K562 (cell line): ENCODE data around the gene DUSP5. TPM values are rescaled to one million over a fixed set of nuclear protein-coding genes. Genes with fewer than 3 reads are reported as not detected.

ENCODE experiments used
- FUS ChIP-seq: fragments of 200-400 bp; formaldehyde crosslinking; optimal IDR thresholded peaks from 2 replicates; pipeline ENCODE3; 2017; ENCODE audit warnings: low read depth, low read length
- HNRNPL ChIP-seq: fragments of 200-400 bp; formaldehyde crosslinking; IDR thresholded peaks from 2 replicates; pipeline ENCODE4 v1.6.1; 2017; ENCODE audit warnings: low read depth, mild to moderate bottlenecking, low read length
- ILK ChIP-seq: fragments of 450-650 bp; IDR thresholded peaks from 2 replicates; pipeline ENCODE4 v1.6.1; 2016; ENCODE audit warnings: missing genetic modification characterization, low read depth, mild to moderate bottlenecking, missing compliant biosample characterization, moderate library complexity, borderline replicate concordance
- L3MBTL2 ChIP-seq: fragments of 450-650 bp; IDR thresholded peaks from 2 replicates; pipeline ENCODE4 v1.6.1; 2016; ENCODE audit warnings: mild to moderate bottlenecking, moderate library complexity
- MAFF ChIP-seq: IDR thresholded peaks from 2 replicates; pipeline ENCODE4 v1.6.1; 2012; ENCODE audit warnings: low read length, improper control_type of control experiment
- MBD2 ChIP-seq: sonication (generic); IDR thresholded peaks from 2 replicates; pipeline ENCODE4 v1.6.1; 2016; ENCODE audit warnings: low read depth, borderline replicate concordance
- PHTF2 ChIP-seq: fragments of 250-450 bp; sonication (Bioruptor Pico); IDR thresholded peaks from 2 replicates; pipeline ENCODE4 v1.5.0; 2021; ENCODE audit warnings: mild to moderate bottlenecking
- POLR2G ChIP-seq: fragments of 200-400 bp; formaldehyde crosslinking; IDR thresholded peaks from 2 replicates; pipeline ENCODE4 v1.6.1; 2017; ENCODE audit warnings: low read depth, mild to moderate bottlenecking, antibody characterized with exemption, low read length, moderate library complexity
- SRSF9 ChIP-seq: fragments of 200-400 bp; formaldehyde crosslinking; IDR thresholded peaks from 2 replicates; pipeline ENCODE4 v1.6.1; 2017; ENCODE audit warnings: low read depth, low read length, borderline replicate concordance
- THRAP3 ChIP-seq: fragments of 450-650 bp; IDR thresholded peaks from 2 replicates; pipeline ENCODE4 v1.6.1; 2016; ENCODE audit warnings: mild to moderate bottlenecking, inconsistent platforms, borderline replicate concordance
- U2AF2 ChIP-seq: fragments of 200-400 bp; formaldehyde crosslinking; optimal IDR thresholded peaks from 2 replicates; pipeline ENCODE3; 2017; ENCODE audit warnings: low read depth, mild to moderate bottlenecking, low read length
- ZNF431 ChIP-seq: sonication (generic); formaldehyde crosslinking; IDR thresholded peaks from 2 replicates; pipeline ENCODE4 v1.8.0; 2022; ENCODE audit warnings: mild to moderate bottlenecking, missing genetic modification reagents
- polyA plus RNA-seq, 8 experiments: library from polyadenylated mRNA; depleted of rRNA in 4 of 8; stranded (reverse) in 5 of 8; unstranded in 3 of 8; fragments of >200 nt; fragmentation: Nextera tagmentation in 2 of 8; fragmentation: Illumina TruSeq in 1 of 8; extraction: Ambion mirVana in 2 of 8; extraction: Trizol in 1 of 8; gene quantifications; 2 replicates each; pipeline versions ENCODE4 v1.2.1 to v1.2.3, GENCODE V29; 2011 to 2014; ENCODE audit warnings: inconsistent platforms in 1 of 8, missing spikeins in 1 of 8
- total RNA-seq, 7 experiments: library from RNA; depleted of rRNA in 6 of 7; stranded (reverse); fragments of >200 nt in 6 of 7; fragmentation: Illumina TruSeq in 2 of 7; extraction: Trizol in 2 of 7; gene quantifications; 2 replicates each; pipeline versions ENCODE4 v1.2.1 to v1.2.3, GENCODE V29; 2011 to 2021; ENCODE audit warnings: low replicate concordance in 1 of 7
- TF ChIP-seq, protein P1 (sequence below), 2 experiments: fragments of 450-650 bp; conservative IDR thresholded peaks; 2 replicates each; pipeline ENCODE4 v1.6.1; 2017; ENCODE audit warnings: mild to moderate bottlenecking in 2 of 2, moderate library complexity in 2 of 2
- TF ChIP-seq, protein P2 (sequence below): fragments of 250-450 bp; sonication (Bioruptor Pico); IDR thresholded peaks from 2 replicates; pipeline ENCODE4 v1.5.0; 2021
- TF ChIP-seq, protein P3 (sequence below): fragments of 250-450 bp; sonication (Bioruptor Pico); IDR thresholded peaks from 2 replicates; pipeline ENCODE4 v1.5.0; 2021; ENCODE audit warnings: mild to moderate bottlenecking, moderate library complexity
- TF ChIP-seq, protein P4 (sequence below): IDR thresholded peaks from 2 replicates; pipeline ENCODE4 v1.6.1; 2016; ENCODE audit warnings: missing genetic modification characterization, missing compliant biosample characterization
- TF ChIP-seq, protein P5 (sequence below): fragments of 450-650 bp; IDR thresholded peaks from 2 replicates; pipeline ENCODE4 v1.6.1; 2017; ENCODE audit warnings: antibody characterized with exemption

The DUSP5 gene
- total and polyA plus RNA-seq, 9 of the 15 experiments (the other 6 are each of a cell fraction or from before 2014, with no cell fraction given) = 0.49 to 3.4 (median 2.0) TPM

DNA sequence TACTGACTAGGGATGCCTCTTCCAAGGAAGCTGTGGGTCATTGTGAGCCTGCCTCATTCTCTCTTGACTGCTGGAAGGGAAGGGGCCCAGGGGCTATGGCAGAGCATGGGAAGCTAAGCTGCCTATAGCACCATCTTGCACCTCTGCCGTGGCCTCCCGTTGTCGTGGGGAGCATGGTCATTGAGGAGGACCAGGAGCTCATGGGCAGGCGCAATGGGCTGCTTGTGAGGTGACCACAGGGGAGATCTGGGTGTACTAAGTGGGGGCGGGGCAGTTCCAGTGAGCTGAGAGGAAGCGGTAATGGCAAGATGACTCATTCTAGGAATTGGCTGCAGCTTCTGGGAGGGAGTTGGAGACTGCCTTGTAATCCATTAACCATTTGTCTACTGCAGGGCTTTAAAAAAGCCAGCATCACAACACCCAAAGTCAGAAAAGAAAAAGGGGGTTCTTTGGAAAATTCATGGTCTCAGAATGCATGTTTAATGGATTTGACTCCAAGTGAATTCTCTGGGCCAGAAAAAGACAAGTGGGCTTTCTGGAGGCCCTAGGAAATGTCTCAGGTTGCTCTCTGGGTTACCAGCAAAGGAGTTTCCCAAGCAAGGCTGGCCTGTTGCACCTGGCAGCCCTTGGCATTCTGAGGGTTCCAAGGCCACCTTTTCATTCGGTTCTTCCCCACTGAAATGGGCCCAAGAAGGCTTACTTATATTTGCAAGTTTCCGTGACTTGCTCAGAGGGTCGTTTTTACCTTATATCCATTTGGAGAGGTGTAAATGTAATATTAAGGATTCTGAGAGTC lies 3.6 kb downstream of the DUSP5 start (continued):
- TF ChIP-seq, protein P1, sequence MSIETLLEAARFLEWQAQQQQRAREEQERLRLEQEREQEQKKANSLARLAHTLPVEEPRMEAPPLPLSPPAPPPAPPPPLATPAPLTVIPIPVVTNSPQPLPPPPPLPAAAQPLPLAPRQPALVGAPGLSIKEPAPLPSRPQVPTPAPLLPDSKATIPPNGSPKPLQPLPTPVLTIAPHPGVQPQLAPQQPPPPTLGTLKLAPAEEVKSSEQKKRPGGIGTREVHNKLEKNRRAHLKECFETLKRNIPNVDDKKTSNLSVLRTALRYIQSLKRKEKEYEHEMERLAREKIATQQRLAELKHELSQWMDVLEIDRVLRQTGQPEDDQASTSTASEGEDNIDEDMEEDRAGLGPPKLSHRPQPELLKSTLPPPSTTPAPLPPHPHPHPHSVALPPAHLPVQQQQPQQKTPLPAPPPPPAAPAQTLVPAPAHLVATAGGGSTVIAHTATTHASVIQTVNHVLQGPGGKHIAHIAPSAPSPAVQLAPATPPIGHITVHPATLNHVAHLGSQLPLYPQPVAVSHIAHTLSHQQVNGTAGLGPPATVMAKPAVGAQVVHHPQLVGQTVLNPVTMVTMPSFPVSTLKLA (conservative IDR thresholded peaks at IDR 0.05) = peak in 1 of 2 experiments; percentile 18; a peak in 1 of 4 replicates
- no peak for TF ChIP-seq PHTF2
- TF ChIP-seq MBD2 = no peak
- no peak for TF ChIP-seq FUS
- TF ChIP-seq, protein P2, sequence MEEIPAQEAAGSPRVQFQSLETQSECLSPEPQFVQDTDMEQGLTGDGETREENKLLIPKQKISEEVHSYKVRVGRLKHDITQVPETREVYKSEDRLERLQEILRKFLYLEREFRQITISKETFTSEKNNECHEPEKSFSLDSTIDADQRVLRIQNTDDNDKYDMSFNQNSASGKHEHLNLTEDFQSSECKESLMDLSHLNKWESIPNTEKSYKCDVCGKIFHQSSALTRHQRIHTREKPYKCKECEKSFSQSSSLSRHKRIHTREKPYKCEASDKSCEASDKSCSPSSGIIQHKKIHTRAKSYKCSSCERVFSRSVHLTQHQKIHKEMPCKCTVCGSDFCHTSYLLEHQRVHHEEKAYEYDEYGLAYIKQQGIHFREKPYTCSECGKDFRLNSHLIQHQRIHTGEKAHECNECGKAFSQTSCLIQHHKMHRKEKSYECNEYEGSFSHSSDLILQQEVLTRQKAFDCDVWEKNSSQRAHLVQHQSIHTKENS (CRISPR knock-in tag) = no peak
- peak; percentile 42; the same call in 1 of the 2 replicates for TF ChIP-seq L3MBTL2
- TF ChIP-seq, protein P3, sequence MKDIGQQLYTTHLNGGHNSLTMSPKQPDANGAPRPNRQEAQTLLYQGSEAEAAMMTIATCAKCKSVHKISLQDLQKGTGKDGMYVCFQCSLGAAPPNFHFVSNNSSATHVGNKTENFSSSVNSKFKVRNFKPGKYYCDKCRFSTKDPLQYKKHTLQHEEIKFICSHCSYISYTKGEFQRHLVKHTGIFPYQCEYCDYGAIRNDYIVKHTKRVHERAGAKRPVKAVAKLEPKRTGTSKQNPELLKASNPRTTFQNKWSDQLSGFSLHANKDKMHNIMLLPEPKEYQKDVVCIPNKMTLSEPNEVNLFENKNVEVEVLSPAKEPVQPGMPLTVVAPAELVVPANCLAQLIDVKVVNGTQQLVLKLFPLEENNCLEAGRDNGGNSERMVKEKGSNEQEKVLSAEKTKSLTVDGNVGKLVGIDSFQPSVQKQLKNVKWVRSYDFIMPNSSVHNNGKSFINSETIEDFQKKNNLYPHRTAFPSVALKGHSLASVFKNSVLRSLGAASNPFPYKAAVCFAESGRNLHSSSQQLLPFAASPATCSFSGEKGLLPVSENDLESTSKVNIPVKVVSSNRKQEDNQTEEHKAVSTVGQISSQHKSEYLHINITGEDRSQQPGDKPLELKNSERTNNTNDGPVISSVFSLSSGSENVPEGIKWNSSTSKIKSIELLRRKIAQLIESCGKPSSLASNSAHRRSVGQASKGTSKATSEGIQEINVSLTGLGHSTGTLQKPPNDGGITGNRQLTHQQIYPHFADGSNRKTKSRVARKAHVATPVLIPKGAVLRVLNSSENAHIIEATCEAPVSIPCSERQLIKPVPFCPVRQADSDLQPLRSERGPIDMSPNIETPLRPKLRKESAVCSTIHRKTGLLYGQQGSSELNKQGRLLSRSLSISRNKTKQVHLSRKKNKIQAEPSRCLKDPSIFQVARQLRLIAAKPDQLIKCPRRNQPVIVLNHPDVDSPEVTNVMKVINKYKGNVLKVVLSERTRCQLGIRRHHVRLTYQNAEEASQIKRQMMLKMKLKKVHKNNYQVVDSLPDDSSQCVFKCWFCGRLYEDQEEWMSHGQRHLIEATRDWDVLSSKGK = no peak
- peak; percentile 57 for TF ChIP-seq POLR2G
- TF ChIP-seq, protein P4, sequence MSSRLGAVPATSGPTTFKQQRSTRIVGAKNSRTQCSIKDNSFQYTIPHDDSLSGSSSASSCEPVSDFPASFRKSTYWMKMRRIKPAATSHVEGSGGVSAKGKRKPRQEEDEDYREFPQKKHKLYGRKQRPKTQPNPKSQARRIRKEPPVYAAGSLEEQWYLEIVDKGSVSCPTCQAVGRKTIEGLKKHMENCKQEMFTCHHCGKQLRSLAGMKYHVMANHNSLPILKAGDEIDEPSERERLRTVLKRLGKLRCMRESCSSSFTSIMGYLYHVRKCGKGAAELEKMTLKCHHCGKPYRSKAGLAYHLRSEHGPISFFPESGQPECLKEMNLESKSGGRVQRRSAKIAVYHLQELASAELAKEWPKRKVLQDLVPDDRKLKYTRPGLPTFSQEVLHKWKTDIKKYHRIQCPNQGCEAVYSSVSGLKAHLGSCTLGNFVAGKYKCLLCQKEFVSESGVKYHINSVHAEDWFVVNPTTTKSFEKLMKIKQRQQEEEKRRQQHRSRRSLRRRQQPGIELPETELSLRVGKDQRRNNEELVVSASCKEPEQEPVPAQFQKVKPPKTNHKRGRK (tag) = no peak
- no peak for TF ChIP-seq ILK
- TF ChIP-seq MAFF = no peak
- TF ChIP-seq, protein P5, sequence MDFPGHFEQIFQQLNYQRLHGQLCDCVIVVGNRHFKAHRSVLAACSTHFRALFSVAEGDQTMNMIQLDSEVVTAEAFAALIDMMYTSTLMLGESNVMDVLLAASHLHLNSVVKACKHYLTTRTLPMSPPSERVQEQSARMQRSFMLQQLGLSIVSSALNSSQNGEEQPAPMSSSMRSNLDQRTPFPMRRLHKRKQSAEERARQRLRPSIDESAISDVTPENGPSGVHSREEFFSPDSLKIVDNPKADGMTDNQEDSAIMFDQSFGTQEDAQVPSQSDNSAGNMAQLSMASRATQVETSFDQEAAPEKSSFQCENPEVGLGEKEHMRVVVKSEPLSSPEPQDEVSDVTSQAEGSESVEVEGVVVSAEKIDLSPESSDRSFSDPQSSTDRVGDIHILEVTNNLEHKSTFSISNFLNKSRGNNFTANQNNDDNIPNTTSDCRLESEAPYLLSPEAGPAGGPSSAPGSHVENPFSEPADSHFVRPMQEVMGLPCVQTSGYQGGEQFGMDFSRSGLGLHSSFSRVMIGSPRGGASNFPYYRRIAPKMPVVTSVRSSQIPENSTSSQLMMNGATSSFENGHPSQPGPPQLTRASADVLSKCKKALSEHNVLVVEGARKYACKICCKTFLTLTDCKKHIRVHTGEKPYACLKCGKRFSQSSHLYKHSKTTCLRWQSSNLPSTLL = peak; percentile 98
- TF ChIP-seq ZNF431 (CRISPR knock-in tag) = no peak
- TF ChIP-seq THRAP3 = no peak
- no peak for TF ChIP-seq HNRNPL
- no peak for TF ChIP-seq SRSF9
- no peak for TF ChIP-seq U2AF2
